ENCODE results near the gene ARMC5. TPM values are rescaled to one million over a fixed set of nuclear protein-coding genes. Genes with fewer than 3 reads are reported as not detected.
A peak's percentile ranks its signal among the peaks of the same experiment; 100 is the strongest.

The ARMC5 gene
- total and polyA plus RNA-seq, 9 of the 15 experiments (the other 6 are each of a cell fraction or from before 2014, with no cell fraction given): 0.11 to 13.5 (median 2.1) TPM

GRCh38 chr16:31458844-31459686 is at the start of gene ARMC5 (continued):
- TF ChIP-seq SREBF2 (CRISPR knock-in tag; IDR thresholded peaks at IDR 0.05) (no peak), IFI16 (CRISPR knock-in tag; IDR thresholded peaks at IDR 0.05) (no peak), EP300 (IDR thresholded peaks at IDR 0.05; ENCODE audit: low read length) (peak; percentile 13; the same call in 1 of the 2 replicates), HMGXB4 (CRISPR knock-in tag; IDR thresholded peaks at IDR 0.05) (peak; percentile 90), SMAD3 (CRISPR knock-in tag; conservative IDR thresholded peaks at IDR 0.05) (peak; percentile 87; the same call in 1 of the 2 replicates), ELF1 (tag; IDR thresholded peaks at IDR 0.05) (peak; percentile 100), KDM2B (CRISPR knock-in tag; IDR thresholded peaks at IDR 0.05) (peak; percentile 88), XRCC5 (IDR thresholded peaks at IDR 0.05; ENCODE audit: low read depth, low read length) (peak; percentile 18; the same call in 1 of the 2 replicates), ZNF507 (tag; conservative IDR thresholded peaks at IDR 0.05) (no peak), ZNF174 (CRISPR knock-in tag; IDR thresholded peaks at IDR 0.05) (0 out of 2 replicates have a peak, but pooled peaks have one; percentile 15), ZNF212 (CRISPR knock-in tag; IDR thresholded peaks at IDR 0.05) (no peak), ZNF561 (CRISPR knock-in tag; conservative IDR thresholded peaks at IDR 0.05) (no peak), HNRNPK (IDR thresholded peaks at IDR 0.05; ENCODE audit: low read depth, low read length, poor library complexity, severe bottlenecking) (no peak), ILK (tag; IDR thresholded peaks at IDR 0.05; ENCODE audit: borderline replicate concordance, low read depth) (no peak), ZNF780A (CRISPR knock-in tag; IDR thresholded peaks at IDR 0.05) (no peak), ZNF347 (CRISPR knock-in tag; IDR thresholded peaks at IDR 0.05; ENCODE audit: low read depth) (no peak), BRF2 (IDR thresholded peaks at IDR 0.05; ENCODE audit: borderline replicate concordance, insufficient read depth, insufficient read length) (no peak), NCOA2 (IDR thresholded peaks at IDR 0.05; ENCODE audit: partially characterized antibody in 2 of 2) (no peak), RBFOX2 (IDR thresholded peaks at IDR 0.05; ENCODE audit: low read depth, low read length) (peak; percentile 93), ERF (CRISPR knock-in tag; IDR thresholded peaks at IDR 0.05) (peak; percentile 89; the same call in 1 of the 2 replicates), GATAD2A (IDR thresholded peaks at IDR 0.05) (0 out of 2 replicates have a peak, but pooled peaks have one; percentile 25), FUS (optimal IDR thresholded peaks at IDR 0.05; ENCODE audit: low read depth, low read length) (peak; percentile 22), IRF9 (tag; IDR thresholded peaks at IDR 0.05) (no peak), ZNF253 (CRISPR knock-in tag; conservative IDR thresholded peaks at IDR 0.05) (no peak)
